ENCODE data around the gene IFNAR2.

DNA sequence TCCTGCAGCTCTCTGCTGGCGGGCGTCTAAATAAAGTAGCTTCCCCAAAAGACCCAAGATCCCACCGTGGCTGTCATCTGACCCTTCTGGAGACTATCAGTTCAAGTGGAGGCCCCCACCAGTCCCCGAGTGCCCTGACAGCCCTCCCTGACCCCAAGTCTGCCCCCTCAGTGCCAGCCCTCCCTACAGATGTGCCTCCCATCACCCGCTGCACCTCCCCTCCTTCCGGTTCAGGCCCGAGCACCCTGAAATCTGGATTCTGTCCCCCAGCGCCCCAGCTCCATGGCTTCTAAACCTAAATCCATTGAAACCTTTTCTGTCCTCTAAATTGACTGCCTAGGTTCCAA is 37.0 kb downstream of the IFNAR2 start:
- TF ChIP-seq YY1 (IDR thresholded peaks at IDR 0.05; ENCODE audit: insufficient read depth, insufficient read length) (no peak), ZNF274 (IDR thresholded peaks at IDR 0.05; ENCODE audit: low read depth, low read length) (no peak)

Measured in NT2/D1 (cell line).